Caco-2 (cell line): ENCODE data around the gene MCTP2. TPM values are rescaled to one million over a fixed set of nuclear protein-coding genes. Genes with fewer than 3 reads are reported as not detected.

Experiments
- BruUV-seq: library from RNA; stranded (reverse); fragments of 400-500 nt; replicated peaks from 2 replicates; lab custom pipeline; 2021; lab: Mats Ljungman, UMichigan
- CTCF ChIA-PET: fragments of 300-600 bp; sonication (Branson Sonifier 250); formaldehyde crosslinking; loops from one replicate; lab custom pipeline; 2022; ENCODE audit warnings: antibody characterized with exemption; lab: Charles Lee
- POLR2A ChIA-PET: fragments of 300-600 bp; sonication (Branson Sonifier 250); formaldehyde crosslinking; loops from one replicate; lab custom pipeline; 2022; ENCODE audit warnings: antibody characterized with exemption; lab: Charles Lee
- DNase-seq, 2 experiments: peaks; one replicate each; pipeline versions ENCODE4 v3.0.0 to v3.0.0-alpha.2; 2020 to 2022
- H3K27me3 ChIP-seq: replicated peaks from 2 replicates; pipeline ENCODE4 v1.6.0; 2011; ENCODE audit warnings: low read length; ENCODE audit not compliant: control insufficient read depth, insufficient read depth
- H3K36me3 ChIP-seq: 2 replicates; pipeline ENCODE4 v1.5.1; 2011; ENCODE audit warnings: low read length; ENCODE audit not compliant: control insufficient read depth, insufficient read depth
- H3K4me1 ChIP-seq: fragments of 250-450 bp; sonication (Bioruptor Pico); 2 replicates; pipeline ENCODE4 v1.5.1; 2020; ENCODE audit warnings: mild to moderate bottlenecking
- H3K4me3 ChIP-seq: 2 replicates; pipeline ENCODE4 v1.5.1; 2011; ENCODE audit warnings: low read depth, mild to moderate bottlenecking, control low read depth, low read length
- H3K9me3 ChIP-seq: fragments of 250-450 bp; sonication (Bioruptor Pico); 2 replicates; pipeline ENCODE4 v1.5.1; 2020; ENCODE audit warnings: mild to moderate bottlenecking, moderate library complexity
- H3K27ac Mint-ChIP-seq: one replicate; pipeline ENCODE4 v1.8.0; 2022; ENCODE audit warnings: mixed read lengths; ENCODE audit not compliant: unreplicated experiment
- H3K27me3 Mint-ChIP-seq: one replicate; pipeline ENCODE4 v1.8.0; 2022; ENCODE audit warnings: mixed read lengths; ENCODE audit not compliant: insufficient read depth, unreplicated experiment
- H3K36me3 Mint-ChIP-seq: one replicate; pipeline ENCODE4 v1.8.0; 2022; ENCODE audit warnings: mild to moderate bottlenecking, mixed read lengths; ENCODE audit not compliant: insufficient read depth, unreplicated experiment
- H3K4me1 Mint-ChIP-seq: one replicate; pipeline ENCODE4 v1.8.0; 2022; ENCODE audit warnings: low read depth, mixed read lengths; ENCODE audit not compliant: unreplicated experiment
- H3K4me3 Mint-ChIP-seq: one replicate; pipeline ENCODE4 v1.8.0; 2022; ENCODE audit warnings: mild to moderate bottlenecking, moderate library complexity, mixed read lengths; ENCODE audit not compliant: unreplicated experiment
- H3K9me3 Mint-ChIP-seq: one replicate; pipeline ENCODE4 v1.8.0; 2022; ENCODE audit warnings: mixed read lengths; ENCODE audit not compliant: unreplicated experiment
- intact Hi-C: fragments of 100-400 bp; cut with micrococcal nuclease; formaldehyde crosslinking; loops from one replicate; pipeline ENCODE4 v1.10.0; 2022; ENCODE audit not compliant: unreplicated experiment
- total RNA-seq: library from RNA; stranded (reverse); gene quantifications from 2 replicates; pipeline ENCODE4 v1.2.3, GENCODE V29; 2022
- TF ChIP-seq, protein P1 (sequence below), 2 experiments: fragments of 200-600 bp in 1 of 2; IDR thresholded peaks; 1 replicate in 1 of 2; 2 replicates in 1 of 2; pipeline versions ENCODE4 v1.5.1 to v1.8.0; 2011 to 2022; ENCODE audit warnings: antibody characterized with exemption in 1 of 2, control low read depth in 1 of 2, inconsistent platforms in 1 of 2, low read depth in 1 of 2, low read length in 1 of 2, mild to moderate bottlenecking in 1 of 2, moderate library complexity in 1 of 2; ENCODE audit not compliant: insufficient read depth in 1 of 2, severe bottlenecking in 1 of 2, unreplicated experiment in 1 of 2

Gene MCTP2
- total RNA-seq, 1 experiment from 2014 or later = 9.9 TPM

DNA sequence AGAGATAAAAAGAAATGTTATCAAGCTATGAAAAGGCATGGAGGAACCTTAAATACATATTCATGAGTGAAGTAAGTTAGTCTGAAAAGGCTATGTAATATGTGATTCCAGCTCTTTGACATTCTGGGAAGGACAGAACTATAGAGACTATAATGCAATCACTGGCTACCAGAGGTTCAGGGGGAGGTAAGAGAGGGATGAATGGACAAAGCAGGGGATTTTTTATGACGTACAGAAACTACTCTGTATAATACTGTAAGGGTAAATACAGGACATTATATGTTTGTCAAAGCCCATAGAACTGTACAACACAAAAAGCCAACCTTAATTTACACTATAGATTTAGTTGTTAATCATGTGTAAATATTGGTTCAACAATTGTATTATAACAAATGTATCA lies 46.1 kb downstream of the MCTP2 start:
- H3K9me3 Mint-ChIP-seq = no peaks in the 10 kb centered on the region
- Histone ChIP-seq H3K4me1 (no peaks in the 10 kb centered on the region), H3K36me3 (no peaks in the 10 kb centered on the region), H3K4me3 (no peak overlapping the region), H3K9me3 (no peaks in the 10 kb centered on the region), H3K27me3 (no peaks in the 10 kb centered on the region)
- no peaks in the 10 kb centered on the region for H3K27me3 Mint-ChIP-seq
- no peak for DNase-seq
- intact Hi-C loops = no loop called here
- TF ChIP-seq, protein P1, sequence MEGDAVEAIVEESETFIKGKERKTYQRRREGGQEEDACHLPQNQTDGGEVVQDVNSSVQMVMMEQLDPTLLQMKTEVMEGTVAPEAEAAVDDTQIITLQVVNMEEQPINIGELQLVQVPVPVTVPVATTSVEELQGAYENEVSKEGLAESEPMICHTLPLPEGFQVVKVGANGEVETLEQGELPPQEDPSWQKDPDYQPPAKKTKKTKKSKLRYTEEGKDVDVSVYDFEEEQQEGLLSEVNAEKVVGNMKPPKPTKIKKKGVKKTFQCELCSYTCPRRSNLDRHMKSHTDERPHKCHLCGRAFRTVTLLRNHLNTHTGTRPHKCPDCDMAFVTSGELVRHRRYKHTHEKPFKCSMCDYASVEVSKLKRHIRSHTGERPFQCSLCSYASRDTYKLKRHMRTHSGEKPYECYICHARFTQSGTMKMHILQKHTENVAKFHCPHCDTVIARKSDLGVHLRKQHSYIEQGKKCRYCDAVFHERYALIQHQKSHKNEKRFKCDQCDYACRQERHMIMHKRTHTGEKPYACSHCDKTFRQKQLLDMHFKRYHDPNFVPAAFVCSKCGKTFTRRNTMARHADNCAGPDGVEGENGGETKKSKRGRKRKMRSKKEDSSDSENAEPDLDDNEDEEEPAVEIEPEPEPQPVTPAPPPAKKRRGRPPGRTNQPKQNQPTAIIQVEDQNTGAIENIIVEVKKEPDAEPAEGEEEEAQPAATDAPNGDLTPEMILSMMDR (IDR thresholded peaks at IDR 0.05; ENCODE audit: insufficient read depth in 1 of 2, low read depth in 1 of 2, low read length in 1 of 2, severe bottlenecking in 1 of 2, unreplicated experiment in 1 of 2) = no peak
- H3K4me1 Mint-ChIP-seq = peaks cover 5% of the 10 kb centered on the region
- no TSS peak for BruUV-seq
- H3K4me3 Mint-ChIP-seq = no peak overlapping the region
- H3K27ac Mint-ChIP-seq = no peak overlapping the region
- ChIA-PET CTCF (no interaction called here), POLR2A (no interaction called here)
- no peaks in the 10 kb centered on the region for H3K36me3 Mint-ChIP-seq

DNA sequence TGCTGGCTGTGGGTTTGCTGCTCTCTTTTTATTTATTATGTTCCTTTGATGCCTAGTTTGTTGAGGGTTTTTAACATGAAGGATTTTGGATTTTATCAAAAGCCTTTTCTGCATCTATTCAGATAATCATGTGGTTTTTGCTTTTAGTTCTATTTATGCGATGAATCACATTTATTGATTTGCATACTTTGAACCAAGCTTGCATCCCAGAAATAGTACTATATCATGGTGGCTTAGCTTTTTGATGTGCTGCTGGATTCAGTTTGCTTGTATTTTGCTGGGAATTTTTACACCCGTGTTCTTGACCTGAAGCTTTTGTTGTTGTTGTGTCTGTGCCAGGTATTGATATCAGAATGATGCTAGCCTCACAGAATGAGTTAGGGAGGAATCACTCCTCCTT lies 48.4 kb downstream of the MCTP2 start:
- intact Hi-C loops = no loop called here
- BruUV-seq = no TSS peak
- POLR2A ChIA-PET = no interaction called here
- H3K4me1 Mint-ChIP-seq = peaks cover 5% of the 10 kb centered on the region
- no peaks in the 10 kb centered on the region for H3K36me3 ChIP-seq
- no peaks in the 10 kb centered on the region for H3K36me3 Mint-ChIP-seq
- no peaks in the 10 kb centered on the region for H3K27me3 ChIP-seq
- no peak overlapping the region for H3K4me3 ChIP-seq
- no peak for DNase-seq
- H3K4me3 Mint-ChIP-seq = no peak overlapping the region
- no peaks in the 10 kb centered on the region for H3K9me3 ChIP-seq
- no peaks in the 10 kb centered on the region for H3K4me1 ChIP-seq
- no peaks in the 10 kb centered on the region for H3K9me3 Mint-ChIP-seq
- CTCF ChIA-PET = no interaction called here
- no peak overlapping the region for H3K27ac Mint-ChIP-seq
- H3K27me3 Mint-ChIP-seq = no peaks in the 10 kb centered on the region
- TF ChIP-seq, protein P1 (IDR thresholded peaks at IDR 0.05; ENCODE audit: insufficient read depth in 1 of 2, low read depth in 1 of 2, low read length in 1 of 2, severe bottlenecking in 1 of 2, unreplicated experiment in 1 of 2) = no peak

DNA sequence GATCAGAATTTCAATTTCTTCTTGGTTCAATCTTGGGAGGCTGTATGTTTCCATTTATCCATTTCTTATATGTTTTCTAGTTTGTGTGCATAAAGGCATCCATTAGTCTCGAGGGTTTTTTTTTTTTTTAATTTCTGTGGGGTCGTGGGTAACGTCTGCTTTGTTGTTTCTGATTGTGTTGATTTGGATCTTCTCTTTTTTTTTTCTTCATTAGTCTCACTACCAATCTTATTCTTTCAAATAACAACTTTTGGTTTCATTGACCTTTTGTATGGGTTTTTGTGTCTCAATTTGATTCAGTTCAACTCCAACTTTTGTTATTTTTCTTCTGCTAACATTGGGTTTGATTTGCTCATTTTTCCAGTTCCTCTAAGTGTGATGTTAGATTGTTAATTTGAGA lies 48.9 kb downstream of the MCTP2 start:
- intact Hi-C loops = no loop called here
- H3K36me3 Mint-ChIP-seq = no peaks in the 10 kb centered on the region
- no peaks in the 10 kb centered on the region for H3K36me3 ChIP-seq
- no peaks in the 10 kb centered on the region for H3K27me3 ChIP-seq
- peaks cover 5% of the 10 kb centered on the region for H3K4me1 Mint-ChIP-seq
- no peaks in the 10 kb centered on the region for H3K4me1 ChIP-seq
- BruUV-seq = no TSS peak
- H3K27me3 Mint-ChIP-seq = no peaks in the 10 kb centered on the region
- DNase-seq = no peak
- H3K4me3 Mint-ChIP-seq = no peak overlapping the region
- CTCF ChIA-PET = no interaction called here
- H3K9me3 Mint-ChIP-seq = no peaks in the 10 kb centered on the region
- POLR2A ChIA-PET = no interaction called here
- TF ChIP-seq, protein P1 (IDR thresholded peaks at IDR 0.05; ENCODE audit: insufficient read depth in 1 of 2, low read depth in 1 of 2, low read length in 1 of 2, severe bottlenecking in 1 of 2, unreplicated experiment in 1 of 2) = no peak
- H3K9me3 ChIP-seq = no peaks in the 10 kb centered on the region
- H3K27ac Mint-ChIP-seq = no peak overlapping the region
- H3K4me3 ChIP-seq = no peak overlapping the region
